ENCODE results near the gene C1orf146.

- TF ChIP-seq, protein P1, sequence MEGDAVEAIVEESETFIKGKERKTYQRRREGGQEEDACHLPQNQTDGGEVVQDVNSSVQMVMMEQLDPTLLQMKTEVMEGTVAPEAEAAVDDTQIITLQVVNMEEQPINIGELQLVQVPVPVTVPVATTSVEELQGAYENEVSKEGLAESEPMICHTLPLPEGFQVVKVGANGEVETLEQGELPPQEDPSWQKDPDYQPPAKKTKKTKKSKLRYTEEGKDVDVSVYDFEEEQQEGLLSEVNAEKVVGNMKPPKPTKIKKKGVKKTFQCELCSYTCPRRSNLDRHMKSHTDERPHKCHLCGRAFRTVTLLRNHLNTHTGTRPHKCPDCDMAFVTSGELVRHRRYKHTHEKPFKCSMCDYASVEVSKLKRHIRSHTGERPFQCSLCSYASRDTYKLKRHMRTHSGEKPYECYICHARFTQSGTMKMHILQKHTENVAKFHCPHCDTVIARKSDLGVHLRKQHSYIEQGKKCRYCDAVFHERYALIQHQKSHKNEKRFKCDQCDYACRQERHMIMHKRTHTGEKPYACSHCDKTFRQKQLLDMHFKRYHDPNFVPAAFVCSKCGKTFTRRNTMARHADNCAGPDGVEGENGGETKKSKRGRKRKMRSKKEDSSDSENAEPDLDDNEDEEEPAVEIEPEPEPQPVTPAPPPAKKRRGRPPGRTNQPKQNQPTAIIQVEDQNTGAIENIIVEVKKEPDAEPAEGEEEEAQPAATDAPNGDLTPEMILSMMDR (IDR thresholded peaks at IDR 0.05 in 4 of 5, conservative IDR thresholded peaks at IDR 0.05 in 1 of 5), result no peak
- TF ChIP-seq POLR2A (IDR thresholded peaks at IDR 0.05), result no peak
Observed at GRCh38 chr1:92262516-92262915, 44.8 kb downstream of the C1orf146 start.
